ENCODE data around the gene TRIM41.
"Not testable (repeated sequence)": the region's sequence is repeated elsewhere in the genome, so short reads cannot be mapped to it uniquely, and the experiment has no call there.

Gene TRIM41

GRCh38 chr5:181223058-181223728 is at the start of gene TRIM41:
Gene TRIM41 (plus strand): TSS chr5:181223281. CDS start chr5:181224000, 719 bp downstream.
- DNase-seq = no peak

- no peak for DNase-seq
These were observed 49.4 kb upstream of the TRIM41 start for GRCh38 chr5:181173420-181174342.

GRCh38 chr5:181176254-181176952 is 46.7 kb upstream of the TRIM41 start:
- no peak for DNase-seq

GRCh38 chr5:181177559-181177958 is 45.5 kb upstream of the TRIM41 start:
- DNase-seq = not testable (repeated sequence)

GRCh38 chr5:181181650-181182565 is 41.2 kb upstream of the TRIM41 start:
- no peak for DNase-seq

- no peak for DNase-seq
These were observed 40.4 kb upstream of the TRIM41 start for GRCh38 chr5:181182651-181183050.

- no peak for DNase-seq
These were observed 38.2 kb upstream of the TRIM41 start for GRCh38 chr5:181184845-181185216.

- DNase-seq = no peak
These were observed 37.5 kb upstream of the TRIM41 start for GRCh38 chr5:181185560-181185959.

GRCh38 chr5:181186022-181186421 is 37.1 kb upstream of the TRIM41 start:
- no peak for DNase-seq

- DNase-seq = no peak
These were observed 36.0 kb upstream of the TRIM41 start for GRCh38 chr5:181186986-181187499.

- no peak for DNase-seq
These were observed 35.4 kb upstream of the TRIM41 start for GRCh38 chr5:181187500-181188213.

GRCh38 chr5:181188700-181189362 is 34.2 kb upstream of the TRIM41 start:
- no peak for DNase-seq

- DNase-seq = no peak
These were observed 33.6 kb upstream of the TRIM41 start for GRCh38 chr5:181189363-181189961.

- no peak for DNase-seq
These were observed 32.9 kb upstream of the TRIM41 start for GRCh38 chr5:181189962-181190710.

- no peak for DNase-seq
These were observed 32.2 kb upstream of the TRIM41 start for GRCh38 chr5:181190711-181191525.

- no peak for DNase-seq
These were observed 31.4 kb upstream of the TRIM41 start for GRCh38 chr5:181191526-181192336.

- DNase-seq = no peak
These were observed 30.6 kb upstream of the TRIM41 start for GRCh38 chr5:181192337-181193046.
